Kidney capillary endothelial cell (primary cell): ENCODE measurements around the gene DLG1.

Experiments
- DNase-seq: peaks from one replicate; pipeline ENCODE4 v3.0.0-alpha.2; 2018; ENCODE audit warnings: low spot score

Gene DLG1

DNA sequence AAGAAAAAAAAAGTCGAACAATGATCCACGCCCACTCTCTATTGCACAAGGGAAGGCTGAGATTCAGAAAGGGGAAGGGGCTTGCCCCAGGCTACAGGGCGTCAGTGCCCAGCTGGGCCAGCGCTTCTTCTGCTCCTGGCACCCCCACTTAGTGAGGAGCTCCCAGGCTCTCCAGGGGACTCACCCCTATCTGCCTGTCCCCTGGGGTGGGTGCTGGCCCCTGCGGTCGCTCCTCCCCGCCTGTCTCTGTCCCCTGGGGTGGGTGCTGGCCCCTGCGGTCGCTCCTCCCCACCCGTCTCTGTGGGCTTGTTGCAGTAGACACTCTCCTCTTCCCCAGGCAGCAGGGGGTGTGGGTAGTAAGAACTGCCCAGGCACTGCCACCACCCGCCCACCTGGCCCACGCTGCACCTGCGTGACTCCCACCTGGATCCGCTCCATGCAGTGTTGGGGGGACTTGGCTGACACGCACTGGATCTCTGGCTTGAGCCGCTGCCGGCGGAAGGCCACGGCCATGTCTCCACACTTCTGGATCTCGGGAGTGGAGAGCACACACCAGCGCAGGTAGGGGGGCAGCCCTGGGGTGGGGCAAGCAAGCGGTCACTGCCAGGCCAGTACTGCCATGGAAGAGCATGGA, 283.4 kb downstream of the DLG1 start:
- no peak for DNase-seq

DNA sequence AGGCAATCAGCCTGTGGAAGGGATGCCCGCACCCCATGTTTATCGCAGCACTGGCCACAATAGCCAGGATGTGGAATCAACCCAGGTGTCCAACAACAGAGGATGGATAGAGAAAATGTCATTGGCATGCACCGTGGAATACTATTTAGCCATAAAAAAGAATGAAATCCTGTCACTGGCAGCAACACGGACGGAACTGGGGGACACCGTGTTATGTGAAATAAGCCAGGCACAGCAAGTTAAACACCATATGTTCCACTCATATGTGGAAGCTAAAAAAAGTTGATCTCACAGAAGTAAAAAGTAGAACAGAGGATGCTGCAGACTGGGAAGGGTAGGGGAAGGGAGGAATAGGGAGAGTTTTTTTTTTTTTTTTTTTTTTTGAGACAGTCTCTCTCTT, 284.4 kb downstream of the DLG1 start:
- no peak for DNase-seq

DNA sequence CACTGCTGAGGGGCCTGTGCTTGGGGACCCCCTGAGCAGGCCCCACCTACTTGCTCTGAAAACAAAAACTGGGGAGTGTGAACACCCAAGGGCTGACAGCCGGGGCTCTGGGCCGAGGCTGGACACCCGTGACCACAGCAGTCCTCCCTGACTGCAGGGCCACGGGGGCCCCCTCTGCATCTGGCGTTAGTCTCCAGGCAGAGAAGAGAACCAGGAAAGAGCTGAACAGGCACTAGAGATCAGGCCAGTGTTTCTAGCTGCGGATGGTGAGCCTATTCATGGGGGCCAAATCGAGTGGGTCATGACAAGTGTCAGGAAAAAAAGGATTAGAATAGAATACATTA, 285.9 kb downstream of the DLG1 start:
- DNase-seq = no peak

DNA sequence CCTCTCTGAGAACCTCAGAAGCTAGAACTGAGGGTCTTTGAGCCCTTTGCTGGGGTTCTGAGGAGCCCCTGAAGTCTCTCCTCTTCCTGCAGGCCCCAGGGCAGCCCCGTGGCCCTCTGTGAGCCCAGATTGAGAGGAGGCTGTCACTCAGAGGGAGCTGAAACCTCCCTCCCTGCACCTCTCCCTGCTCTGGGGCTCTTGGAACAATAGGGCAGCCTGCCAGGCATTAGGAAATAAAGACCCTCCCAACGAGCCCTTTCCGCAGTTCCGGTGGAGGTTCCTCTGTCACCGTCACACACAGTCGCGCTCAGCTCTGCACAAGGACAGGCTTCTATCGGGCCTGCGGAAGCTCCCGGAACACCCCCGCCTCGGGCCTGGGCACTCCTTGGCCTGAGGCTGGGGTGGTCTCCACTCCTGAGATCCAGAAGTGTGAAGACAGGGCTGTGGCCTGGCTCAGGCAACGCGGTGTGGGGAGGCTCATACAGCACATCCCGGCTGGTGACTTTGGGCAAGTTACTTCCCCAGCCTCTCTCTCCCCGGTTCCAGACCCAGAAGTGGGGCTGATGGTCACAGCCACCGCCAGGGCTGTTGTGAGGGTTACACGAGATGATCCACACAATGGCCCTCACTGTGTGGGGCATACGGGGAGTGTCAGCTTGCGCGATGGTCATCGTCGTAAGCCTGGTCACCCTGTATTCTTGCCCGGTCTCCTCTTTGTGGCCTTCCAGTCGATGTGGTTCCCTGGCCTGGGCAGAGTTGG, 286.5 kb downstream of the DLG1 start:
- no peak for DNase-seq

DNA sequence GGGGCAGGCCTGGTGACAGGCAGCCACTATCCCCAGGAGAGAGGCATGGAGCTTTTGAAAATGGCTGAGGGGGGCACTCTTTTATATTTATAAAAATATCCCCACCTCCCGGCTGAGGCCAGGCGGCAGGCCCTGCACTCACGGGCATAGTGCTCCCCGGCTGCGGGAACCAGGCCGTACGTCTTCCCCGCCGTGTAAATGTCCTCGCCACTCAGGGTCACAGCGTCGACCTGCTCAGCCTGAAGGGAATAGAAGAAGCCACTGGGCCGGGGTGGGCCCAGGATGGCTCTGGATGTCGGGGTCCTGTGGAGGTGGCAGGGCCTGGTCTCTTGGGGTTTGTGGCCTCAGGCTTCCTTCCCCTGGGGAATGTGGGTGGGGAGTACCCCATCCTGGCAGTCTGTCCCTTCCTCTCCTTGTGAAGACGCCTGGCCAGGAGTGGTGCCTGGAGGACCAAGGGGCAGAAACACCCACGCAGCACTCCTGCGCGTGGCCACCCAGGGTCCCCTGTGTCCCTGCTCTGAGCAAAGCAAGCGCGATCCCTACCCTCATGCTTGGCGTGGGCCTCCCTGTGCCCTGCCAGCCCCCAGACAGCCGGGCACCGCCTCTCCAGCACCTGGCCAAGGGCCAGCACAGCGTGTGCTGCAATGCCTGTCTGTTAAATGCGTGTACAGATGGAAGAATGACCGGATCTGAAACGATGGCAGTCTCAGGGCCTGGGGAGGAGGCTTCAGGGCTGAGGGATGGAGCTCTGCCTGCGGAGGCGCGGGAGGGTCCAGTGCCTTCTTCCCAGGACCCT, 287.7 kb downstream of the DLG1 start:
- DNase-seq = no peak

DNA sequence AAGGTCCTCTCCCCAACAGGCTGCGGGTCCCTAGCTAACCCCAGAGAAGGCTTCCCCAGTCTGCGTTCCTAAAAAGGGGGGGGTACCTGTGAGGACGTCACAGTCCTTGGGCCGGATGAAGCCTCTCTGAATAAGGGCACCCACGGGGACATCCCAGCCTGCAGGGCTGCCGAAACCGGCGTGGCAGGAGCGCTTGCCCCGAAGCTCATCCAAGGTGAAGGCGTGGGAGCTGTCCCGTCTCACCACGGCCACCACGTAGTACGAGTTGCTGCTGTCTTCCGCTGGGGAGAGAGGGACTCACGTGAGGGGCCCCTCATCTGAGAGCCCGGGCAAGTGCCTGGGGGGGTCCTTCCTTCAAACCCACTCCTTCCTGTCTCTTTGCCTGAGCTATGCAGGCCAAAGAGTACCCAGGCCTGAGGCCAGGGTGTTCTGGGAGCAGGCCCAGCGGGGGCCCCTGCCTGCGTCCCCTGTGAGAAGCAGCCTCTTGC, 288.8 kb downstream of the DLG1 start:
- no peak for DNase-seq

DNA sequence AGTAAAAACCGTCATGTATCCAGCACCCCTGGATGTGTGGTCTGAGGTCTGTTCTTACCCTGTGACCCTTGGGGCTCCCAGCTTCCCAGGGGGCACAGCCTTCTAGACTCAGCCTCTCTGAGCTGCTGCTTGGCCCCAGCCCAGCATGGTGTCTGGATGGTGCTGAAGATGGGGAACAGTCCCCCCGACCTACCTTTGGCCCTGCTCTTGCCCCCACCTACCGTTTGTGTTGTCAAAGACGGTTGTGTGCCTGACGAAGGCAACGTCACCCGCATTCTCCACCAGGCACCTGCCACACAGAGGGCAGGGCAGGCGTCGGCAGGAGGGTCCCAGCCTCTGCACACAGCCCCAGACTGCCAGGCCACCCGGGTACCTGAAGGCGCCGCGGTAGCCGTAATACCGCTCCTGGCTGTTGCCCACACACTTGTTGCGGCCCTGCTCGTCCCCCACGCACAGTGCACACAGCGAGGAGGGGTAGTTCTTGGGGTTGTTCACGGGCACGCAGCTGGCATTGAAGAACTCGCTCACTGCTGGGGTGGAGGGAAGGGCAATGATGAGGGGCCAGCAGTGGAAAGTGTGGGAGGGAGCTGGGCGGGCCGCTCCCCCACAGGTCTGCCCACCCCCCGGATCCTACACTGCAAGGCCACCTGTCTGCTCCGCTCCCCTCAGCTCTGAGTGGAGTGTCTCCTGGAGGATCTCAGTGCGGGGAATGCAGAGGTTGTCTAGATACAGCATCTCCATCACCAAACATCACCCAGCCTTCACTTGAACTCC, 289.8 kb downstream of the DLG1 start:
- no peak for DNase-seq

DNA sequence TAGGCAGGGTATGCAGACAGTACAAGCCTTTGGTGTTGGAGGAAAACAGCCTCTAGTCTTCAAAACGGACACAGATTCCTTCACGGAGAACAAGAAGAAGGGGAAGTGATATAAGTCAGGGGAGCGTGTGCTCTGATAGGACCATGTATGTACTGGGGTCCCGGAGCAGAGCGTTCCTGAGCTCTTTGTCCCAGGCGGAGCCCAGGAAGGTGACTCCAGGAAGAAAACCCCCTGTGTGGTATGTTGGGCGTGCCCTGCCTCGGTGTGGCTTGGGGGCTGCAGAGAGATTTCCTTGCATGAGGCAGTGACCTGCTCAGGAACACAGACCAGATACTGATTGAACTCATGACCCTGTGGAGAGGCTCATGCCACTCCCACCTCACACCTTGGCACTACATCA, 290.5 kb downstream of the DLG1 start:
- DNase-seq = no peak

DNA sequence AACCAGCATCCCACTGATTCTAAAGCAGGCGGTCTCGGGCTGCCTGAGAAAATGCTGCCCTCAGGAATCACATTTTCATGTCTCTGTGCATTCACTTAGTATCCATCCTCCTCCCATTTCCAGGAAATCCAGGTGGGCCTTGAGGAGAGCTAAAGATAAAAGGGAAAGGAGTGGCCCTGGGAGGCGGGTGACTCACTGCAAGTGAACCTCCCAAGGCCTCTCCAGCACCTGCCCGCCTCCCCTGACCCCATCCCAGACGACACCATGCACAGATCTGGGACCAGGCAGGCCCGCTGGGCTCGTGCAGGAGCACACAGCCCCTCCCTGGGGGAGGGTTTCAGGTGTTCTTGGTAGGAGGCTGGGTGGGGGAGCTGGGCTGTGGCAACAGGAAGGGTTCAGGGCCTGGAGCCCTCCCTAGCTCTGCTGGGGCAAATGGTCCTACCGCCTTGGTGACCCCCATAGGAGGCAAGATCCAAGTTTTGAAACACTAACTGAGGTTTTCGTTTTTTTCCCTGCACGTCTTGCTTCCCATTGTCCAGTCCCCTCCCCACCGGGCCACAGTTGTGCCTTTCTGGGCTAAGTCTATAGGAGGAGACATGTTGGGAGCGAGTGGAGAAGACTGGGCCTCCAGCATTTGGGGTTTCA, 291.0 kb downstream of the DLG1 start:
- DNase-seq = no peak

DNA sequence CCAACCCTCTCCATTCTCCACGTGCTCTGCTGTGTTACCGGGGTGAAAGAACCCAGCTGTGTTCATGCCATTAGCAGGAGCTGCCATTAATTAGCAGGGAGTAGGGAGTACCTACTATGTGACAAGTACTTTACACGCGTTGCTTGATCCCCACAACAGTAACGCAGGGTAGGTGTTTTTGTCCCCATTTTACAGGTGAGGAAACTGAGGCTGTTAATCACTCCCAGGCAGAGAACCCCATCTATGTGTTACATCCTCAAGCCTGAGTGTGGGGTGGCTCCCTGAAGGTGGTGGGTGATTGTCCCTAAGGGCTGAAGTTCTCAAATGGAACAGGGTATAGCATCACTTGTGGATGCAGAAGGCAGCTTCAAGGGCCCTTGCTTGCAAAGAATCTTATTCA, 291.6 kb downstream of the DLG1 start:
- no peak for DNase-seq

DNA sequence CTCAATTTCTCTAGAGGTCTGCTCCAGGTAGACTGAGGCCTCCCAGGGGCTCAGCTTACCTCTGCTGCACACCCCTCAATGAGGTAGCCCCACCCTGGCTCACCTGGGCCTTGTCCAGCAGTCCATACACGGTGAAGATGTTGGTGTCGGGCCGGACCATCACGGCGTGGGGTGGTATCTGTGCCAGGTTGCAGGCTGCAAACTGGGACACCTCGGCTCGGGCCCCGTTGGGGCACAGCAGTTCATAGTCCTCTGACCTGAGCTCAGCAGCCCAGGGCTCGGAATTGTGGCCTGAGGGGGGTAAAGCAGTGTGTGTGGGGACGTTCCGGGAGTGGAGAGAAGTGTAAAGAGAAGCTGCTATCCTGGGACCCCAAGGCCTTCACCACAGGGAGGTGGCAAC, 292.0 kb downstream of the DLG1 start:
- DNase-seq = no peak

DNA sequence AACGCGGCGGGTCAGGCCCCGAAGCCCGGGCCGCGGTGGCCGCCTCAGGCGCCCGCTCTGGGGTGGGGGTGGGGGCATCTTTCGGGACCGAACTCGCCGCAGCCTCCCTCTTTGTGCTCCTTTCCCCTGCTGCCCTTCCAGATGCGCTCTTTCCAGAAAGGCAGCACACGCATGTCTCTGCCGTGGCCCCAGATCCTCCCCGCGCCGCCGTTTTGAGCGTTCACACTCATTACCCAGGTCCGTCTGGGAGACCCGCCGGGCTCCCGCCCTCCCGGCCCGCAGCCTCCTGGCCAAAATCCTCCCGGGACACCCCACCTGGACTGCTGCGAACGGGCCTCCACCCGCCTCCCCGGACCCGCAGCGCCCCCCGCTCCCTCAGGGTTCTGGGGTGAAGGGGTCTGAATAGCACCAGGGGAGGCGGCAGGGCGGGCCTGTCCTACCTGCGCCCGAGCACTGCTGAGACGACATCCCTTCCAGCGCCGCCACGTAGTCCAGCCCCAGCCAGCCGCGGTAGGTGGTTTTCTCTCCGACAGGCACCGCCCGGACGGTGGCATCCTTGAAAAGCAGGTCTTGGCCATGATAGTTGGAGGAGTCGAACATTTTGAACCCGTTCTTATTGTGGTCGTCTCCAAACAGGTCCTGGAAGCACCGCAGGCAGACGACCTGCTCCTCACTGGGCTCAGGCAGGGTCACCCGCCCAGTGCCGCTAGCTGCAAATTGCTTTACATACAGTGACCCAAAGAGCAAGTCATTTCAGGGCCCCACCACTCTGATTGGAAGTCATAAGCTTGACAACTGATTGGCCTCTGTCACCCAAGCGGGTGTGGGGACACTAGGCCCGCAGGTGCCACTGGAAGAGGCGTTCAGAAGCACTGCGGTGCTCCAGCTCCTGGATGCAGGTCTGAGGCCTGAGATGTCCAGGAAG, 294.7 kb downstream of the DLG1 start:
- no peak for DNase-seq

DNA sequence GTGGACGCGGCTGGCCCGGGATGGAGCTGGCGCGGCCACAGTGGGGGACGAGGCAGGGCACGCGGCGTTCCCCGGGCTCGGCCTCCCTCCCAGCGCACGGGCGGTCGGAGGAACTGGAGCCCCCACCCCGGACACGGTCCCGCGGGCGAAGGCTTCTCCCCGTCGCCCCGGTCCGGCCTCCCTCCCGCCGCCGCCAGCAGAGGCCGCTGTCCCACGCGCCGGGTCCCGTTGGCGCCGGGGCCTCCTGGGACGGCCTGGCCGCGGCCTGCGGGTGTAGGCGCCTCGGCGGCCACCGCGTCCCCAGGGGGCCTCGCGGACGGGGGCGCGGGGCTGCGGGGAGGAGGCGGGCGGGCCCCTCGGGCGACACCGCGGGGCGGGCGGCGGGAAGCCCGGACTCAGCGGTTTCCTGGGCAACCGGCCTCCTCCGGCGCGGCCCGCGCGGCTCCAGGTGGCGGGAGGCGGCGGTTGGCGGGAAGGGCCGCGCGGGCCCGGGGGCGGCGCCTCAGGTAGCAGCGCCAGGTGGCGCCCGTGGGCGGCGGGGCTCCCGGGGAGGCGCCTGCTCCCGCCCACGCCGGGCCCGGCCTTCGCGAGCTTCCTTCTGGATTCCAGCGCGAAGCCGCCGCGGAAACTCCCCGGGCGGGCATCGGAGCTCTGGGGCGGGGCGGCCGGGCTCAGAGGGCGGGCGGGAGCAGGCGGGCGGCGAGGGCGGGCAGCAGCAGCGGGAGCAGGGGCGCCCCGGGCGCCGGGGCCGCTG, 295.5 kb downstream of the DLG1 start:
- DNase-seq = peak; percentile 53

DNA sequence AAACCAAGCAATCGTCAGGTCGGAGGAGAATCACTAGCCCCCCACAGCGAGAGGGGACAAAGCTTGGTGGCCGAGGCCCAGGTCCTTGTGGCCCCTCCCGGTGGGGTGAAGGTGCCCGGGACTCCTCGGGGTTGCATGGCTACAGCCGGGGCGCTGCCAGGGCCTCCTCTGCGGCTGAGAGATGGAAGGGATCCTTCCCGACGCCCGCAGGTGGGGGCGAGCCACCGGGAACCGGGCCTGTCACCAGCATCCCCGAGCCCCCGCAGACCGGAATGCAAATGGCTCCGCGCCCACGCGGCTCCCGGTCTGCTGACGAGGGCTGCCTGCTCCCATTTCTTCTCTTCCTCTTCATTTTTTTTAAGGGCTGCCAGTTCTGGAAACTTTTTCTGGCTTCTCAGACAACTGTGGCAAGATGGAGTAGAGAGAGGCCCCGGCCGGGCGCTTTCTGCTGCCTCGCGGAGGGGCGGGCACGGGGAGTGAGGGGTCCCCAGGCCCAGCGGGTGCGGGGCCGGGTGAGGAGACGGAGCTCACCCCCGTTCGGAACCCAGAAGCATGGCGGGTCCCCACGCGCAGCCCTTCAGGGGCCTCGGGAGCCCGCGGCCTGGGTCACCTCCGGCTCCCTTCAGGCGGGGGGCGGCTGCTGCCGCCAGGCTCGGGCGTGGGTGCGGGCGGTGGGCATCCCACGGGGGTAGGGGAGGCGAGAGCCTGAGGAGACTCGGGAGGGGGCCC, 296.3 kb downstream of the DLG1 start:
- no peak for DNase-seq

DNA sequence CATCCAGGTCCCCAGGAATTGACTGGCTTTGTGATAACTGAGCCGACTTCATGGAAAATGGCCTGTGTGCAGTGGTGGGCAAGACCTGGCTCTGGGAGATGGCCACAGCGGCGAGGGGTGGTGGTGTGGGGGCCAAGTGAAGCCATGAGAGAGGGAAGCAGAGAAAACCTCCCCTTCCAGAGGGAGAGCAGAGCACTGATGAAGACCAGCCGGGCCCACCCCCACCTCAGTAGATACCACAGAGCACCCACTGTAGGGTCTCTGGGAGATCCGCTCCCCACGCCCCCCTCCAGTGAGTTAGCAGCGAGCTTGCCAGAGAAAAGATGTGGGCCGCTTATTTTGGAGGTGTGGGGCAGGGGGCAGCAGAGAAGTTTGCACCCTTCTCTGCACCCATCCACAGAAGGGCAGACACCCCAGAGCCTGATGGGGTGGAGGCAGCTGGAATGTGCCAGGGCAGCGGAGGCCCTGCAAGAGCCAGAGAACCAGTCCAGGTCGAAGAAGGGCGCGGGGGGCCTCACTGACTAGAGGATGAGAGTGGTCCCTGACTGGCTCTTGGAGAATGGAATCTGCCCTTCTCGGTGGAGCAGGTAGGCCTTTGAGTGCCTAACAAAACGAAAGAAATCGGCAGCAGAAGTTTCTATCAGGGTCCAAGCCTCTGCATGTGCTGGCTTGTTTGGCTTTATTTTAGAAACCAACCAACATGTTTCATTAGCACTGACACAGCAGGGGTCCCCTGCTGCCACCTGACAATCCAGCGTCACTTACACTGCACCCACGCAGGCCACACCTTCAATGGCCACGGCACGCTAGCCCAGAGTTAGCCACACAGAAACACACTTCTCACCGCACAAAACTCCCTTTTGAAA, 297.1 kb downstream of the DLG1 start:
- no peak for DNase-seq

DNA sequence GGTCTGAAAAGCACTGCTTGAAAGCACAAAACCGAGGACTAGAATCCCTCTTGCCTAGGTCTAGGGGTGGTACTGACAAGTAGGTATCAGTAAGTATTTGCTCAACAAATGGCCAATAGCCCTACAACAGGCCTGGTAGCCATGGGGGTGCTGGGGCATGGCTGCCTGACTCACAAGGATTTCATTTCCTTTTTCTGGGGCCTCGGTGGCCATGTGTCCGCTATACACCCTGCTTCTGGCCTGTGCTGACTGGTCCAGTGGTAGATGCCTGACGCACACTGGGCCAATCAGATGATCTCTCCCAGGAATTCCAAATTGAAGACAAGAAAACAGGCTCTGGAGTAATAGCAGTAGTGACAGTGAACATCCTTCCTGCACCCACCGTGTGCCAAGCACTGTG, 298.2 kb downstream of the DLG1 start:
- DNase-seq = no peak

DNA sequence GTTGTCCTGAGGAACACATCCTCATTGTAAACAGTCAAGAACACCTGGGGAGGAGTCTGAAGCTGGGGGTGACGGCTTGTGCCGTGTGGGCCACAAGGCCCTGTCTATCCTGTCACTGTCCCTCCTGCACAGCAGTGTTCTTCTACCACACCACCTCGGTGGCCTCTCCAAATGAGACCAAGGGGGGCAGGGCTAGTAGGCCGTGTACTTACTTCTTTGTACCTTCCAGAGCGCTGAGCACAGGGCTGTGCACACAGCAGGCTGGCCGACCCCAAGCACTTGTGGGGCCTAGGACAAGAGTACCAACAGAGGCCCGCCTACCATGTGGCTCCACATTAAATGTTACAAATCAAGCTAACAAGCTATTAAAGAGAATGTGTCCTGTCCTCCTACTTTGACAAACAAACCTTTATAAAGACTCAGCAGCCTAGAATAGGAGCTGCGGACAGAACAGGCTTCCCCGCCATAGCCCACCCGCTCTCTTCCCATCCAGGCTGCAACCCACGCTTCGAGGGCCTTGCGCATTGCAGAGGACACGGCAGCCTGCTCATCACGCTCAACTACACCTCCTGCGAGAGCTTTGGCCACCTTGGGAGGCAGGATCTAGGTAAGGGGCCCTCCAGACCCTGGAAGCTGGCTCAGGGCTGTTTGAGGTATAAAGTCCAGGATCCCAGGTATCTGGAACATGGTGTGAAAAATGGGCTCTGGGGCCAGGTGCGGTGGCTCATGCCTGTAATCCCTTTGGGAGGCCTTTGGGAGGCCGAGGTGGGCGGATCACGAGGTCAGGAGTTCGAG, 299.2 kb downstream of the DLG1 start:
- no peak for DNase-seq
